ENCODE measurements around the gene LKAAEAR1. TPM values are rescaled to one million over a fixed set of nuclear protein-coding genes. Genes with fewer than 3 reads are reported as not detected.

Gene LKAAEAR1
- total RNA-seq, 4 donors from 2014 or later = not detected

DNA sequence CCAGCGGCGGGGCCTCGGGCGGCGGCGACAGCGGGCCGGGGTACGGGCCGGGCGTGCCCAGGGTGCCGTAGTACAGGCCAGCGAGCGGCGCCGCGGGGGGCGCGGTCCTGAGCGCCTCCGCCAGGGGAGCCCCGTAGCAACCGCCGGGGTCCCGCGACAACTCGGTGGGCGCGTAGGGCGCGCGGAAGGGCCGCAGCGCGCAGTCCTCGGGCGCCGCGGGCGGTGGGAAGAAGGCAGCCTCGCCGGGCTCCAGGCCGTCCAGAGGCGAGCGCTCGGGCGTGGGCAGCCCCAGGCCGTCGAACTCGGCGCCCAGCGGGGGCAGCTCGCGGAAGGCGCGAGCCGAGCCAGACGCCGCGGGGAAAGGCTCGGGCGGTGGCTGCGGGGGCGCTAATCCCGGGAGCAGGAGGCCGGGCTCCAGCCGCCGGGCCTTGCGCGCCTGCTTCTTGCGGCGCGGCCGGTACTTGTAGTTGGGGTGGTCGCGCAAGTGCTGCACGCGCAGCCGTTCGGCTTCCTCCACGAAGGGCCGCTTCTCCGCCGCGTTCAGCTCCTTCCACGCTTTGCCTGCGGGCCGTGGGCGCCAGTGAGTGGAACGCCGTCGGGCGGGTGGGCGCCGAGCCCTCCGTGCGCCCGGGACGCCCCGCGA lies 35.7 kb downstream of the LKAAEAR1 start:
- Histone ChIP-seq H3K4me1 (peaks cover 0 to 24% (median 9%) of the 10 kb centered on the region in 4 donors), H3K27ac (no peak overlapping the region), H3K36me3 (no peaks in the 10 kb centered on the region), H3K4me3 (peak overlapping the region in 3 of 4 donors; percentile 36 to 37 (median 37)), H3K9me3 (no peaks in the 10 kb centered on the region), H3K27me3 (peaks cover 0 to 32% of the 10 kb centered on the region in 2 donors)
- no peak for DNase-seq
- no peak for TF ChIP-seq POLR2A (IDR thresholded peaks at IDR 0.05)
- TF ChIP-seq, protein P1, sequence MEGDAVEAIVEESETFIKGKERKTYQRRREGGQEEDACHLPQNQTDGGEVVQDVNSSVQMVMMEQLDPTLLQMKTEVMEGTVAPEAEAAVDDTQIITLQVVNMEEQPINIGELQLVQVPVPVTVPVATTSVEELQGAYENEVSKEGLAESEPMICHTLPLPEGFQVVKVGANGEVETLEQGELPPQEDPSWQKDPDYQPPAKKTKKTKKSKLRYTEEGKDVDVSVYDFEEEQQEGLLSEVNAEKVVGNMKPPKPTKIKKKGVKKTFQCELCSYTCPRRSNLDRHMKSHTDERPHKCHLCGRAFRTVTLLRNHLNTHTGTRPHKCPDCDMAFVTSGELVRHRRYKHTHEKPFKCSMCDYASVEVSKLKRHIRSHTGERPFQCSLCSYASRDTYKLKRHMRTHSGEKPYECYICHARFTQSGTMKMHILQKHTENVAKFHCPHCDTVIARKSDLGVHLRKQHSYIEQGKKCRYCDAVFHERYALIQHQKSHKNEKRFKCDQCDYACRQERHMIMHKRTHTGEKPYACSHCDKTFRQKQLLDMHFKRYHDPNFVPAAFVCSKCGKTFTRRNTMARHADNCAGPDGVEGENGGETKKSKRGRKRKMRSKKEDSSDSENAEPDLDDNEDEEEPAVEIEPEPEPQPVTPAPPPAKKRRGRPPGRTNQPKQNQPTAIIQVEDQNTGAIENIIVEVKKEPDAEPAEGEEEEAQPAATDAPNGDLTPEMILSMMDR (IDR thresholded peaks at IDR 0.05) = no peak

DNA sequence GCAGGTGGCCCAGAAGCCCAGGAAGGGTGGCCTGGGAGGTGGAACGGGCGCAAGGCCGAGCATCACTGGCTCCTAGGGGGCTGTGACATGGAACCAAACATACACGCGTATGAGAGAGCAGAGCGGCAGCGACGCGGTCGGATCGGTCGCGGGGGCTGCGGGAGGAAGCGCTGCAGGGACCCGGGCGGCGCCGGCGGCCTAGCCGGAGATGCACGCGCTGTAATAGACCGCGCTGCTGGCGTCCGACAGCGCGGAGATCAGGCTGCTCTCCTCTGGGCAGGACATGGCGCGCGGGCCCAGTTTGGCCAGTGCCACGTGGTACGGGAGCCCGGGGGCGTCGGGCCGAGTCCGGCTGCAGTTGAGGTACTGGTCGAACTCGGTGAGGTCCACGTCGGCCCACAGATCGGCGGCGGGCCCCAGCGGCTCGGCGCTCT lies 36.2 kb downstream of the LKAAEAR1 start:
- H3K4me1 ChIP-seq = peaks cover 0 to 24% (median 9%) of the 10 kb centered on the region in 4 donors
- TF ChIP-seq, protein P1 (IDR thresholded peaks at IDR 0.05) = no peak
- no peak for TF ChIP-seq POLR2A (IDR thresholded peaks at IDR 0.05)

DNA sequence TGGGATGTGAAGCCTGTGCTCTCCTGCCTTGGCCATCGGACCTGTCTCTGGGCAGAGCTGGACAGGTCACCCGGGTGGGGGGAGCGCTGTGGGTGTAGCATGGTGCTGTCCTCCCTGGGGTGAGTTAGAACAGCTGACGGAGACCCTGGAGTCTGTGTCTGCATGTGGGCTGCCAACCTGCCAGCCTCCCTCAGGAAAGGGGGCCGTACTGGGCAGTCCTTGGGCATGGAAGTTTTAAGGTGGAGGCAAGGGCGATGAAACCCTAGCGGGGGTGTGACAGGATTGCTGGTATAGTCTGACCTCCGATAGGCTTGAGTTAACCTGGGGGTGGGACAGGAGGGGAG lies 37.2 kb downstream of the LKAAEAR1 start:
- Histone ChIP-seq H3K4me1 (peaks cover 0 to 30% (median 13%) of the 10 kb centered on the region in 4 donors), H3K36me3 (no peaks in the 10 kb centered on the region), H3K27ac (no peak overlapping the region), H3K9me3 (no peaks in the 10 kb centered on the region), H3K4me3 (peak overlapping the region in 1 of 4 donors; percentile 37), H3K27me3 (peaks cover 0 to 36% of the 10 kb centered on the region in 2 donors)
- no peak for DNase-seq
- TF ChIP-seq POLR2A (IDR thresholded peaks at IDR 0.05) = no peak

More for the DNA sequence above, 36.2 kb downstream of the LKAAEAR1 start:
- Histone ChIP-seq H3K27ac (no peak overlapping the region), H3K27me3 (peaks cover 0 to 32% of the 10 kb centered on the region in 2 donors), H3K9me3 (no peaks in the 10 kb centered on the region), H3K36me3 (no peaks in the 10 kb centered on the region), H3K4me3 (peak overlapping the region in 3 of 4 donors; percentile 3 to 37 (median 37))
- no peak for DNase-seq

DNA sequence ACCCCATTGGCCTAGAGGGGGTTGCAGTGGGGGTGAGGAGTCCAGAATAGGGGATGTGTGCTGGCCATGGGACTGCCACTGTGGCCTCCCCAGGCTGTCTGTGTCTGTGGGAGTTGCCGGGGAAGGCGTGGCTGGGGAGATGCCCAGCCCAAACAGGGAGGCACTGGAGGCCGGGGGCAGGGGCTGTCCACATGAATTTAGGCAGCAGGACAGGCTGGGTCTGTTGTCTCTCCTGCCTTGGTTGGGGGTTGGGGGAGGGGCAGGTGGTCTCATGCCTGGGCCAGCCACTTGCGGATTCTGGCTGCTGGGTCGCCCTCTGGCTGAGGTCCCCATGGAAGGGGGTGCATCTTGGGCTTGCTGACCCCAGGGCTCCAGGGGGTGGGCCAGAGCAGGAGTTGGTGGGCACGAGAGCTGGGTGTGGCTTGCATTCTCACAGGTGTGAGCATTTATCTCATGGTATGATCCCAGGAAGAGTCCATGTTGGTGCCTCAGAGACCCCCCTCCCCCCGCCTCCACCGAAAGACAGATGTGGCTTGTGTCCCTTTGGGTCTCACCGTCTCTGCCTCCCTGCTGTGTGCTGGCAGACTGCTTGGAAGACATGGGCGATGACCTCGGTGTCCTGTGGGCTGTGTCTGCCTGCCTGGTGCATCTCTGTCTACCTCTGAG lies 38.7 kb downstream of the LKAAEAR1 start:
- Histone ChIP-seq H3K4me1 (peaks cover 0 to 39% (median 22%) of the 10 kb centered on the region in 4 donors), H3K36me3 (no peaks in the 10 kb centered on the region), H3K27ac (no peak overlapping the region), H3K9me3 (no peaks in the 10 kb centered on the region), H3K4me3 (no peak overlapping the region), H3K27me3 (peaks cover 0 to 39% of the 10 kb centered on the region in 2 donors)
- no peak for TF ChIP-seq POLR2A (IDR thresholded peaks at IDR 0.05)
- TF ChIP-seq, protein P1 (IDR thresholded peaks at IDR 0.05) = no peak
- no peak for DNase-seq

DNA sequence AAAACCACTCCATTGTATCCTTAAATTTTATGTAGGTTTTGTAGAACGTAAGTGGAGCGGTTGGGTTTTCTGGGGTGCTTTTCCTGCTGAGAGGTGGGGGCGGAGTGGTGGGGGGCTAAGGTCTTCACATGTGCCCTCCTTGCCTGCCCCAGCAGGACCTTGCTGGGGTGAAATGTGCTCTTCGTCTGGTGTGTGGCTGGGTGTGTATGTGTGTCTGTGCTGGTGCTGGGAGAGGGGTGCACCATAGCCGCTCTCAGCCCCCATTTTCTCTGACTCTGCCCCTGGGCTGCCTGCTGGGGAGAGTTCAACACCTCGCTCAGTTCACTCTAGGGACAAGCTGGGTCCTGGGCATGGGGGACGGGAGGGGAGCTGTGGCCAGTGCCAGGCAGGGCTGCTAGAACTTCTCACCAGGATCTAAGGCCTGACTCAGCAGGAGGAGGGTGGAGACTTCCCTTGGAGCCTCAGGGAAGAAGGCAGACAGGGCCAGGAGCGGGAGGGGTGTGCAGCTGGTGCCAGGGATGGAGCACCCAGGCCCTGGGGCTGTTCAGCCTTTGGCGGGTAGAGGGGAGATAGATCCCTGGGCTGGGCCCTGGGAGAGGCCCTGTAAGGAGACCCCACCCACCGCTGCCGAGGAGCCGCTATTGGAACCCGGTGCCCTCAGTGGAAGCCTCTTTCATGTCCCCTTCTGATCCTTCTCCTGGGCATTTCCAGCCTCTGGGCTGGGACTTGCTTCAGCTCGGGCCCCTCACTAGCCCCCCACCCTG lies 39.5 kb downstream of the LKAAEAR1 start:
- H3K4me1 ChIP-seq = peaks cover 0 to 31% (median 21%) of the 10 kb centered on the region in 4 donors
- no peaks in the 10 kb centered on the region for H3K36me3 ChIP-seq
- H3K9me3 ChIP-seq = no peaks in the 10 kb centered on the region
- no peak for DNase-seq
- peaks cover 0 to 40% of the 10 kb centered on the region in 2 donors for H3K27me3 ChIP-seq
- H3K27ac ChIP-seq = no peak overlapping the region
- H3K4me3 ChIP-seq = no peak overlapping the region
- no peak for TF ChIP-seq POLR2A (IDR thresholded peaks at IDR 0.05)
- TF ChIP-seq, protein P1 (IDR thresholded peaks at IDR 0.05) = no peak

Measured in Peyer's patch (tissue), 4 donors.